HL-60 (cell line): ENCODE data around the gene ARHGAP27.
"Not testable (repeated sequence)": the region's sequence is repeated elsewhere in the genome, so short reads cannot be mapped to it uniquely, and the experiment has no call there.

Experiments used
- GABPA ChIP-seq: IDR thresholded peaks from 2 replicates; pipeline ENCODE4 v1.6.1; 2012; ENCODE audit warnings: low read depth
- POLR2AphosphoS5 ChIP-seq: IDR thresholded peaks from 2 replicates; pipeline ENCODE4 v1.6.1; 2012; ENCODE audit warnings: low read depth
- TF ChIP-seq, protein P1 (sequence below): IDR thresholded peaks from one replicate; pipeline ENCODE4 v1.5.1; 2011; ENCODE audit warnings: low read length, control low read depth, inconsistent platforms; ENCODE audit not compliant: insufficient read depth

DNA sequence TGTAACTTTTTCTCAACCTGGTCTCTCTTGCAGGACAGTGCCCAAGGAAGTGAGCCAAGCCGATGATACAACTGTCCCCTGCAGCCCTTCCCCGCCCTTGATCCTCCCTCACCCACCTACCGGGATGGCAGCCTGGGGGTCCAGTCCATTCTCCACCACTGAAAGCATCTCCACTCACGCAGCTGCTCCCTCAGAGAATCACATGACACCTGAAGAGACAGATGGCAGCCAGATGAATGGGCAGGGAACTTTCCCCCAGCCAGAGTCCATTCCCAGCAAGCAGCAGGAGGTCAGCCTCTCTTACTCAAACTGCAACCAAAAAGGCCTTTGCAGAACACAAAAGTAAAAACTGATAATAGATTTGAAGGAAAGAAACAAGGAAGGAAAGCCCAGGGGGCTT lies 49.6 kb upstream of the ARHGAP27 start:
- not testable (repeated sequence) for TF ChIP-seq POLR2AphosphoS5, GABPA
- TF ChIP-seq, protein P1, sequence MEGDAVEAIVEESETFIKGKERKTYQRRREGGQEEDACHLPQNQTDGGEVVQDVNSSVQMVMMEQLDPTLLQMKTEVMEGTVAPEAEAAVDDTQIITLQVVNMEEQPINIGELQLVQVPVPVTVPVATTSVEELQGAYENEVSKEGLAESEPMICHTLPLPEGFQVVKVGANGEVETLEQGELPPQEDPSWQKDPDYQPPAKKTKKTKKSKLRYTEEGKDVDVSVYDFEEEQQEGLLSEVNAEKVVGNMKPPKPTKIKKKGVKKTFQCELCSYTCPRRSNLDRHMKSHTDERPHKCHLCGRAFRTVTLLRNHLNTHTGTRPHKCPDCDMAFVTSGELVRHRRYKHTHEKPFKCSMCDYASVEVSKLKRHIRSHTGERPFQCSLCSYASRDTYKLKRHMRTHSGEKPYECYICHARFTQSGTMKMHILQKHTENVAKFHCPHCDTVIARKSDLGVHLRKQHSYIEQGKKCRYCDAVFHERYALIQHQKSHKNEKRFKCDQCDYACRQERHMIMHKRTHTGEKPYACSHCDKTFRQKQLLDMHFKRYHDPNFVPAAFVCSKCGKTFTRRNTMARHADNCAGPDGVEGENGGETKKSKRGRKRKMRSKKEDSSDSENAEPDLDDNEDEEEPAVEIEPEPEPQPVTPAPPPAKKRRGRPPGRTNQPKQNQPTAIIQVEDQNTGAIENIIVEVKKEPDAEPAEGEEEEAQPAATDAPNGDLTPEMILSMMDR = not testable (repeated sequence)
